Fibroblast of lung (primary cell): Measurements from ENCODE around the gene ATXN7L3.

Experiments used
- CTCF ChIP-seq, 2 donors: IDR thresholded peaks in 1 of 2; conservative IDR thresholded peaks in 1 of 2; 1 replicate in 1 of 2; 2 replicates in 1 of 2; pipeline ENCODE4 v1.5.1; 2011 to 2012; ENCODE audit warnings: low read length in 2 of 2, control low read depth in 1 of 2, inconsistent platforms in 1 of 2, low read depth in 1 of 2, mild to moderate bottlenecking in 1 of 2
- EZH2 ChIP-seq: IDR thresholded peaks from 2 replicates; pipeline ENCODE4 v1.5.1; 2012; ENCODE audit warnings: low read length, control low read depth, mild to moderate bottlenecking; ENCODE audit errors: missing control alignments

- TF ChIP-seq CTCF (conservative IDR thresholded peaks at IDR 0.05 in 1 of 2, IDR thresholded peaks at IDR 0.05 in 1 of 2; ENCODE audit: low read depth in 1 of 2, low read length in 2 of 2) (no peak), EZH2 (no peak)
Measured at GRCh38 chr17:44193326-44194084, 6.2 kb downstream of the ATXN7L3 start.
